Esophagus squamous epithelium (tissue), 5 donors: Measurements from ENCODE around the gene SBF1. TPM values are rescaled to one million over a fixed set of nuclear protein-coding genes. Genes with fewer than 3 reads are reported as not detected.

Source experiments
- DNase-seq: peaks from one replicate; lab custom pipeline; 2025; lab: John Stamatoyannopoulos, UW
- H3K27ac ChIP-seq, 4 donors: fragments of 200-600 bp; sonication (generic); one replicate each; pipeline ENCODE4 v1.5.1; 2016 to 2019; ENCODE audit warnings: mild to moderate bottlenecking in 1 of 4
- H3K27me3 ChIP-seq, 4 donors: fragments of 200-600 bp; sonication (generic); 1 replicate in 3 of 4; 2 replicates in 1 of 4; pipeline versions ENCODE4 v1.5.1 to v1.6.0; 2017 to 2021; ENCODE audit warnings: antibody characterized with exemption in 1 of 4
- H3K36me3 ChIP-seq, 3 donors: fragments of 200-600 bp; sonication (generic); one replicate each; pipeline ENCODE4 v1.5.1; 2016 to 2019
- H3K4me1 ChIP-seq, 3 donors: fragments of 200-600 bp; sonication (generic); one replicate each; pipeline ENCODE4 v1.5.1; 2017 to 2019
- H3K4me3 ChIP-seq, 4 donors: fragments of 200-600 bp; sonication (generic); 1 replicate in 3 of 4; 2 replicates in 1 of 4; pipeline ENCODE4 v1.5.1; 2016 to 2019; ENCODE audit warnings: mild to moderate bottlenecking in 2 of 4, moderate library complexity in 1 of 4
- H3K9me3 ChIP-seq, 3 donors: fragments of 200-600 bp; sonication (generic); one replicate each; pipeline ENCODE4 v1.5.1; 2016 to 2019
- CTCF ChIP-seq, 6 experiments: fragments of 450-650 bp in 4 of 6; fragments of 200-600 bp in 2 of 6; sonication (generic) in 2 of 6; IDR thresholded peaks; one replicate each; pipeline ENCODE4 v1.5.1; 2016 to 2019; ENCODE audit warnings: antibody characterized with exemption in 6 of 6, mild to moderate bottlenecking in 4 of 6, moderate library complexity in 4 of 6
- POLR2A ChIP-seq, 4 donors: fragments of 450-650 bp; IDR thresholded peaks; one replicate each; pipeline ENCODE4 v1.6.1; 2017; ENCODE audit warnings: antibody characterized with exemption in 4 of 4, mild to moderate bottlenecking in 4 of 4, moderate library complexity in 3 of 4
- WGBS, 2 donors: methylation state at CpG; one replicate each; pipeline ENCODE4 v1.1.5; 2018; 5-methylcytosine and 5-hydroxymethylcytosine counted together
- intact Hi-C: fragments of 100-400 bp; cut with DNase I; formaldehyde crosslinking; loops from one replicate; pipeline ENCODE4 v1.15.0; 2022
- total RNA-seq, 4 donors: library from RNA; depleted of rRNA; stranded (reverse); fragments of >200 nt; gene quantifications; one replicate each; pipeline ENCODE4 v1.1.0, GENCODE V29; 2016
- donor health status: DM: yes; HTN: yes; CAD: no.

SBF1 gene
- total RNA-seq, 4 donors from 2014 or later, result 38.3 to 92.0 (median 63.4) TPM

- DNase-seq, result no peak
- no peak for TF ChIP-seq POLR2A (IDR thresholded peaks at IDR 0.05)
- no peak for TF ChIP-seq CTCF (IDR thresholded peaks at IDR 0.05)
- Histone ChIP-seq H3K36me3 (peaks cover 7 to 50% (median 15%) of the 10 kb centered on the region in 3 donors), H3K27ac (peak overlapping the region in 2 of 4 donors; percentile 93 to 98), H3K4me3 (peak overlapping the region in 3 of 4 donors; percentile 86 to 96 (median 93)), H3K27me3 (no peaks in the 10 kb centered on the region), H3K9me3 (no peaks in the 10 kb centered on the region), H3K4me1 (peaks cover 27 to 57% (median 38%) of the 10 kb centered on the region in 3 donors)
- intact Hi-C loops, result no loop called here
- 88 to 95% methylated on average over 4 to 12 of the region's 41 CpGs for WGBS, 2 donors
Measured at GRCh38 chr22:50505776-50506610, 31.2 kb upstream of the SBF1 start.

GRCh38 chr22:50505276-50505775, 30.5 kb upstream of the SBF1 start:
- DNase-seq, result no peak
- Histone ChIP-seq H3K27ac (peak overlapping the region in 1 of 4 donors; percentile 57), H3K36me3 (peaks cover 7 to 43% (median 15%) of the 10 kb centered on the region in 3 donors), H3K9me3 (no peaks in the 10 kb centered on the region), H3K27me3 (no peaks in the 10 kb centered on the region), H3K4me3 (no peak overlapping the region), H3K4me1 (peaks cover 27 to 54% (median 38%) of the 10 kb centered on the region in 3 donors)
- no peak for TF ChIP-seq CTCF (IDR thresholded peaks at IDR 0.05)
- no peak for TF ChIP-seq POLR2A (IDR thresholded peaks at IDR 0.05)
- intact Hi-C loops, result no loop called here
- WGBS, 2 donors, result 85% methylated on average over 11 of the region's 14 CpGs; no CpG with 5 or more reads in 1 of the 2 donors

- WGBS, 2 donors, result 86% methylated on average over 6 of the region's 44 CpGs; no CpG with 5 or more reads in 1 of the 2 donors
- Histone ChIP-seq H3K36me3 (peaks cover 7 to 42% (median 15%) of the 10 kb centered on the region in 3 donors), H3K4me1 (peaks cover 27 to 47% (median 37%) of the 10 kb centered on the region in 3 donors), H3K27me3 (no peaks in the 10 kb centered on the region), H3K27ac (peak overlapping the region; percentile 14 to 57 (median 52)), H3K9me3 (no peaks in the 10 kb centered on the region), H3K4me3 (peak overlapping the region in 1 of 4 donors; percentile 23)
- TF ChIP-seq CTCF (IDR thresholded peaks at IDR 0.05) (no peak), POLR2A (IDR thresholded peaks at IDR 0.05) (no peak)
- intact Hi-C loops, result no loop called here
- no peak for DNase-seq
Measured at GRCh38 chr22:50504369-50505211, 29.8 kb upstream of the SBF1 start.

GRCh38 chr22:50503475-50504145, 28.8 kb upstream of the SBF1 start:
- no peak for TF ChIP-seq POLR2A (IDR thresholded peaks at IDR 0.05)
- TF ChIP-seq CTCF (IDR thresholded peaks at IDR 0.05), result no peak
- Histone ChIP-seq H3K4me1 (peaks cover 19 to 47% (median 28%) of the 10 kb centered on the region in 3 donors), H3K4me3 (no peak overlapping the region), H3K27me3 (no peaks in the 10 kb centered on the region), H3K27ac (no peak overlapping the region), H3K9me3 (no peaks in the 10 kb centered on the region), H3K36me3 (peaks cover 7 to 42% (median 15%) of the 10 kb centered on the region in 3 donors)
- 77 to 90% methylated on average over 11 to 12 of the region's 26 CpGs for WGBS, 2 donors
- no peak for DNase-seq
- intact Hi-C loops, result no loop called here
